Hepatocyte (in vitro differentiated cells): ENCODE measurements around the gene CD44. TPM values are rescaled to one million over a fixed set of nuclear protein-coding genes. Genes with fewer than 3 reads are reported as not detected.

Source experiments
- DNase-seq: peaks from one replicate; pipeline ENCODE4 v3.0.0-alpha.2; 2016; ENCODE audit warnings: low spot score
- H2AFZ ChIP-seq: fragments of 200-600 bp; sonication (generic); 2 replicates; pipeline ENCODE4 v1.6.0; 2016; ENCODE audit warnings: antibody characterized with exemption, mild to moderate bottlenecking
- H3K27ac ChIP-seq: fragments of 200-600 bp; sonication (generic); 2 replicates; pipeline ENCODE4 v1.5.1; 2016; ENCODE audit warnings: mild to moderate bottlenecking
- H3K27me3 ChIP-seq: fragments of 200-600 bp; sonication (generic); 2 replicates; pipeline ENCODE4 v1.6.1; 2016
- H3K36me3 ChIP-seq: fragments of 200-600 bp; sonication (generic); replicated peaks from 2 replicates; pipeline ENCODE4 v1.5.1; 2016; ENCODE audit warnings: low read depth; ENCODE audit not compliant: insufficient read depth
- H3K4me1 ChIP-seq: fragments of 200-600 bp; sonication (generic); 2 replicates; pipeline ENCODE4 v1.5.1; 2016; ENCODE audit warnings: mild to moderate bottlenecking, moderate library complexity; ENCODE audit not compliant: insufficient read depth
- H3K4me2 ChIP-seq: fragments of 200-600 bp; sonication (generic); 2 replicates; pipeline ENCODE4 v1.6.0; 2016
- H3K4me3 ChIP-seq: fragments of 200-600 bp; sonication (generic); 2 replicates; pipeline ENCODE4 v1.5.1; 2016; ENCODE audit warnings: mild to moderate bottlenecking
- H3K79me2 ChIP-seq: fragments of 200-600 bp; sonication (generic); 2 replicates; pipeline ENCODE4 v1.6.0; 2017; ENCODE audit warnings: mild to moderate bottlenecking
- H3K9me2 ChIP-seq: fragments of 200-600 bp; sonication (generic); replicated peaks from 2 replicates; pipeline ENCODE4 v1.6.0; 2017; ENCODE audit warnings: mild to moderate bottlenecking; ENCODE audit not compliant: insufficient read depth
- H3K9me3 ChIP-seq: fragments of 200-600 bp; sonication (generic); 2 replicates; pipeline ENCODE4 v1.5.1; 2016; ENCODE audit warnings: low read depth, mild to moderate bottlenecking
- H4K20me1 ChIP-seq: fragments of 200-600 bp; sonication (generic); 2 replicates; pipeline ENCODE4 v1.6.0; 2016; ENCODE audit warnings: mild to moderate bottlenecking; ENCODE audit not compliant: insufficient read depth, poor library complexity, severe bottlenecking
- EZH2 ChIP-seq: fragments of 200-600 bp; sonication (generic); IDR thresholded peaks from 2 replicates; pipeline ENCODE4 v1.6.1; 2016; ENCODE audit warnings: antibody characterized with exemption, mild to moderate bottlenecking, borderline replicate concordance
- EZH2phosphoT487 ChIP-seq: fragments of 200-600 bp; sonication (generic); IDR thresholded peaks from one replicate; pipeline ENCODE4 v1.6.1; 2018; ENCODE audit warnings: antibody characterized with exemption, mild to moderate bottlenecking, low read depth, moderate library complexity; ENCODE audit not compliant: unreplicated experiment, severe bottlenecking
- WGBS: methylation state at CpG from one replicate; pipeline ENCODE4 v1.1.6; 2016; ENCODE audit warnings: low lambda C conversion rate; ENCODE audit errors: missing lambda C conversion rate; 5-methylcytosine and 5-hydroxymethylcytosine counted together
- polyA plus RNA-seq: library from polyadenylated mRNA; unstranded; fragments of >200 nt; fragmentation: Nextera tagmentation; extraction: Ambion mirVana; gene quantifications from 2 replicates; pipeline ENCODE4 v1.2.1, GENCODE V29; 2016
- total RNA-seq: library from RNA; depleted of rRNA; stranded (reverse); fragments of >200 nt; gene quantifications from 2 replicates; pipeline ENCODE4 v1.2.3, GENCODE V29; 2014
- TF ChIP-seq, protein P1 (sequence below): fragments of 200-600 bp; sonication (generic); IDR thresholded peaks from 2 replicates; pipeline ENCODE4 v1.5.1; 2016; ENCODE audit warnings: antibody characterized with exemption, mild to moderate bottlenecking; ENCODE audit not compliant: poor library complexity

Gene CD44
- total and polyA plus RNA-seq, 2 experiments from 2014 or later = 17.5 to 29.5 TPM

DNA sequence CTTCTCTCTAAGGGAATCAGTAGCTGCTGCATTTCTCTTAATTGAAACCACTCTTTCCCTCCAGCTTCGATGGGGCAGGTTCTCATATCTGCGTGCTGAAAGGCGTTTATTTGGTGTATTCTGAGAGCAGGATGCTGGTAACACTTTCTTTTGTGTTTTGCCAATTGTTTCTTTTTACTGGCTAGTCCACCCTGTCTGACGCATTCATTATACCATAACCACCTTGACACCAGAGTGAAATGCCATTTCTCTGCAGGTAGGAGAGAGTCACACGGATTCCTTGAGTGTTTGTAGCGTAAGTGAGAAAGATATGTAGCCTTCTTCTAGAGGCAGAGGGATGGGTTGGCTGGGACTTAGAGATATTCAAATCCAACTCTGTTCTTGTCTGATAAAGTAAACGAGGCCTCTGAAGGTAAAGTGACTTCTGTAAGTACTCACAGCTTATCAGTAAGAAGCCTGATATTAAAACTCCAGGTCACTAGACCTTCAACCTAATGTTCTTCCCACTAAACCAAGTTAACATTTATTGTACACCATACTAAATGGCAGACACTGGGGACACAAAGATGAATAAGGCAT, 21.4 kb downstream of the CD44 start:
- Histone ChIP-seq H3K4me1 (peaks cover 18% of the 10 kb centered on the region), H2AFZ (no peak overlapping the region), H3K9me2 (no peaks in the 10 kb centered on the region), H3K36me3 (no peaks in the 10 kb centered on the region), H3K27me3 (no peaks in the 10 kb centered on the region), H3K27ac (no peak overlapping the region), H3K4me2 (no peak overlapping the region), H3K9me3 (no peaks in the 10 kb centered on the region), H3K4me3 (no peak overlapping the region), H3K79me2 (no peaks in the 10 kb centered on the region), H4K20me1 (no peaks in the 10 kb centered on the region)
- TF ChIP-seq, protein P1, sequence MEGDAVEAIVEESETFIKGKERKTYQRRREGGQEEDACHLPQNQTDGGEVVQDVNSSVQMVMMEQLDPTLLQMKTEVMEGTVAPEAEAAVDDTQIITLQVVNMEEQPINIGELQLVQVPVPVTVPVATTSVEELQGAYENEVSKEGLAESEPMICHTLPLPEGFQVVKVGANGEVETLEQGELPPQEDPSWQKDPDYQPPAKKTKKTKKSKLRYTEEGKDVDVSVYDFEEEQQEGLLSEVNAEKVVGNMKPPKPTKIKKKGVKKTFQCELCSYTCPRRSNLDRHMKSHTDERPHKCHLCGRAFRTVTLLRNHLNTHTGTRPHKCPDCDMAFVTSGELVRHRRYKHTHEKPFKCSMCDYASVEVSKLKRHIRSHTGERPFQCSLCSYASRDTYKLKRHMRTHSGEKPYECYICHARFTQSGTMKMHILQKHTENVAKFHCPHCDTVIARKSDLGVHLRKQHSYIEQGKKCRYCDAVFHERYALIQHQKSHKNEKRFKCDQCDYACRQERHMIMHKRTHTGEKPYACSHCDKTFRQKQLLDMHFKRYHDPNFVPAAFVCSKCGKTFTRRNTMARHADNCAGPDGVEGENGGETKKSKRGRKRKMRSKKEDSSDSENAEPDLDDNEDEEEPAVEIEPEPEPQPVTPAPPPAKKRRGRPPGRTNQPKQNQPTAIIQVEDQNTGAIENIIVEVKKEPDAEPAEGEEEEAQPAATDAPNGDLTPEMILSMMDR = no peak
- WGBS = 65% methylated on average over 7 of the region's 7 CpGs
- no peak for DNase-seq

DNA sequence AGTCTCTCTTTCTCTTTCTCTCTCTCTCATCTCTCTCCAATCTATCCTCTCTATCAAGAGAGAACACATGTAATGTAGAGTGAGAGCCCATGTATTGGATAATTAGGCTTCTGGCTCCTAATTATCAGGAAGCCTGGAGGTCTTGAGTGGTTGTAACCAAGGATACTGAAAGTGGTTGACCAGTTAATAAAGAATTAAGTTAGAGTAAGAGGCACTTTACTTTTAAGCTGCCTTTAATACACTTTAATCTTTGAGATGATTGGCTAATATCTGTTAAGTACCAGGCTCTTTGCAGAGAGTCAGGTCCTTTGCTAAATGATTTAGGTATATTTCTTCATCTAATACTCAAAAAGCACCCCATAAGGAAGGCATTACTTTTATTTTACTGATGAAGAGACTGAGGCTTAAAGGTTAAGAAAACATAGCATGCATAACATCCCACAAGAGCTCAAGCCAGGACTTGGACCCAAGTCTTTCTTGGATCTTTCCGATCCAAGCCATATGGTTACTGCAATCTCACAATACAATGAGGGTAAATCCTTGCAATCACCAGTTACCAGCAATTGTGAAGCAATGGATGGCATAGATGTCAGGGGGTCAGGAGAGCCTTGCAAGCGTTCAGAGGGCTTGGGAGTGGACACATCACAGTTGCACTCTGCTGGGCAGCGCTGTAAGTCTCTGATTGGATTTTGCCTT, 22.1 kb downstream of the CD44 start:
- Histone ChIP-seq H3K4me1 (peaks cover 23% of the 10 kb centered on the region), H3K27ac (no peak overlapping the region)
- 93% methylated on average over 3 of the region's 3 CpGs for WGBS

DNA sequence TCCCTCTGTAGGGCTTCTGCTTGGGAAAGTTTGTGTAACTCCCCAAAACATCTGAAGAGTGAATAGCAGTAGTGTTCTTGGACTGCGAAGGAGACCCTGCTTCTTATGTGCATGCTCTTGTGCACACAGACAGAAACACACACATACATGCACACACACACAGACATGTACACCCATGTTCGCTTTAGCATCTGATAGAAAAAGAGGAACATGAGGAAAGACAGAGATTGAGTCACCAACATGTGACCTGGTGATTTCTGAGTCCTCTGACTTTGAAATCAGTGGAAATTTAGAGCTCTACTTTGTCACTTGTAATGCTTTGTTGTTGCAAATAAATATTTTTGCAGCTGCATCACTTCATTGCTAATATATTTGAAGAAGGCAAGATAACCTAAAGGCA, 23.8 kb downstream of the CD44 start:
- peaks cover 39% of the 10 kb centered on the region for H3K4me1 ChIP-seq
- DNase-seq = no peak
- H3K9me2 ChIP-seq = no peaks in the 10 kb centered on the region
- H3K36me3 ChIP-seq = no peaks in the 10 kb centered on the region
- no peak overlapping the region for H3K27ac ChIP-seq
- no peaks in the 10 kb centered on the region for H3K9me3 ChIP-seq
- H3K27me3 ChIP-seq = no peaks in the 10 kb centered on the region
- H3K4me3 ChIP-seq = no peak overlapping the region
- H3K79me2 ChIP-seq = no peaks in the 10 kb centered on the region
- WGBS = 95% methylated on average over 2 of the region's 2 CpGs
- H2AFZ ChIP-seq = no peak overlapping the region
- no peaks in the 10 kb centered on the region for H4K20me1 ChIP-seq
- no peak overlapping the region for H3K4me2 ChIP-seq
- TF ChIP-seq, protein P1 = no peak
- TF ChIP-seq EZH2phosphoT487 = no peak
- TF ChIP-seq EZH2 = no peak

More for the DNA sequence above, 22.1 kb downstream of the CD44 start:
- H2AFZ ChIP-seq = no peak overlapping the region
- no peak for DNase-seq
- no peaks in the 10 kb centered on the region for H3K9me2 ChIP-seq
- H3K27me3 ChIP-seq = no peaks in the 10 kb centered on the region
- no peaks in the 10 kb centered on the region for H4K20me1 ChIP-seq
- H3K36me3 ChIP-seq = no peaks in the 10 kb centered on the region
- H3K4me3 ChIP-seq = no peak overlapping the region
- H3K9me3 ChIP-seq = no peaks in the 10 kb centered on the region
- H3K79me2 ChIP-seq = no peaks in the 10 kb centered on the region
- TF ChIP-seq EZH2phosphoT487 = no peak
- TF ChIP-seq, protein P1 = no peak
- no peak for TF ChIP-seq EZH2
- no peak overlapping the region for H3K4me2 ChIP-seq
